Fibroblast of gingiva (primary cell): ENCODE results near the gene CPLANE2.
"Not testable (repeated sequence)": the region's sequence is repeated elsewhere in the genome, so short reads cannot be mapped to it uniquely, and the experiment has no call there.

ENCODE experiments used
- DNase-seq: peaks from one replicate; pipeline ENCODE4 v3.0.0-alpha.2; 2011; ENCODE audit warnings: low read depth

Gene CPLANE2

DNA sequence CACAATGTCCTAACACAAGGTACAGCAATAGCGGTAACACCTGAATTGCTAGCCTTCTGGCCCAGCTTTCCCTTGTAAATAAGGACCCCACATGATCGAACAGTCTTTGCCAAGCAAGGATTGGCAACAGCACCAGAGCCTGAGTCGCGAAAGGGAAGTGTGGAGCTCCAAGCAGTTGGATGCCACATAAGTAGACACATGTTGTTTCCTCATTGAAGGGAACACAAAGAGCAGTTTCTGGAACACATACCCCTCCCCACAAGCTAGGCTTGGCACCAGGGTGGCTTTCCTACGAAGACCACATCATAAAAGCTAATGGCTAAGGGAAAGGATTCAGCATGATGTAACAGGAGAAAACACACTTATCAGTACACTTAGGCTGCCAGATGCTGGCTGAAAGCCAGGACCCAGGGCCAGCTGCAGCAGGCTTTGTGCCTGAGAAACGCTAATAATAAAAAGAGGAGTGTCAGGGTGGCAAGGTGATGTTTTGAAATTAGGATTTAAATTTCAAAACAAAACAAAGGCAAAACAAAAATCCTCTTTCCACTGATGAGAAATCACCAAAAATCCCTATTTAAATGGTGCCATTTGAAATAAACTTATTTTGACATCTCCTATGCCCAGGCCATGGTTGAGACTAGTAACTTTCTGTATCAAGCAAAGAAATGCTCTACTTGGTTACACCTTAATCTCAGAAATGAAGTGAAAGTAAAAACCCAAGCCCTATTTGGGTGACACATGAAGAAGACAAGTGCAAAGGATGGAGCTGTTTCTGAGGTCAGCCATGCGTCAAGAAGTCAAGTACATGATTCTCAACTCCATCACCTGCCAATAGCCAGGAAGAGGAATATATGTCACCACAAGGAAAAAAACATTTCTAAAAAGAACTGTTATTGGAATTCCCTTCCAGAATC is 11.9 kb upstream of the CPLANE2 start:
- DNase-seq, result peak; percentile 46

GRCh38 chr1:16248007-16248436 is 11.0 kb upstream of the CPLANE2 start:
- no peak for DNase-seq

GRCh38 chr1:16247441-16247840 is 10.5 kb upstream of the CPLANE2 start:
- DNase-seq, result no peak

GRCh38 chr1:16246961-16247360 is 10.0 kb upstream of the CPLANE2 start:
- DNase-seq, result no peak

DNA sequence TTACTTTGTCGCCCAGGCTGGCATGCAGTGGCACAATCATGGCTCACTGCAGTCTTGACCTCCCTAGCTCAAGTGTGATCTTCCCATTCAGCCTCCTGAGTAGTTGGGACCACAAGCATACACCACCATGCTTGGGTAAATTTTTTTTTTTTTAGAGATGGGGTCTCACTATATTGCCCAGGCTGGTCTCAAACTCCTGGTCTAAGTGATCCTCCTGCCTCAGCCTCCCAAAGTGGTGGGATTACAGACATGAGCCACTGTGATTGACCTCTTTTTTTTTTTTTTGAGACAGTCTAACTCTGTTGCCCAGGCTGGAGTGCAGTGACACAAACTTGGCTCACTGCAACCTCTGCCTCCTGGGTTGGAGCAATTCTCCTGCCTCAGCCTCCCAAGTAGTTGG is 9.3 kb upstream of the CPLANE2 start:
- DNase-seq, result not testable (repeated sequence)

GRCh38 chr1:16245476-16246196 is 8.7 kb upstream of the CPLANE2 start:
- no peak for DNase-seq

GRCh38 chr1:16244650-16245285 is 7.8 kb upstream of the CPLANE2 start:
- DNase-seq, result no peak

DNA sequence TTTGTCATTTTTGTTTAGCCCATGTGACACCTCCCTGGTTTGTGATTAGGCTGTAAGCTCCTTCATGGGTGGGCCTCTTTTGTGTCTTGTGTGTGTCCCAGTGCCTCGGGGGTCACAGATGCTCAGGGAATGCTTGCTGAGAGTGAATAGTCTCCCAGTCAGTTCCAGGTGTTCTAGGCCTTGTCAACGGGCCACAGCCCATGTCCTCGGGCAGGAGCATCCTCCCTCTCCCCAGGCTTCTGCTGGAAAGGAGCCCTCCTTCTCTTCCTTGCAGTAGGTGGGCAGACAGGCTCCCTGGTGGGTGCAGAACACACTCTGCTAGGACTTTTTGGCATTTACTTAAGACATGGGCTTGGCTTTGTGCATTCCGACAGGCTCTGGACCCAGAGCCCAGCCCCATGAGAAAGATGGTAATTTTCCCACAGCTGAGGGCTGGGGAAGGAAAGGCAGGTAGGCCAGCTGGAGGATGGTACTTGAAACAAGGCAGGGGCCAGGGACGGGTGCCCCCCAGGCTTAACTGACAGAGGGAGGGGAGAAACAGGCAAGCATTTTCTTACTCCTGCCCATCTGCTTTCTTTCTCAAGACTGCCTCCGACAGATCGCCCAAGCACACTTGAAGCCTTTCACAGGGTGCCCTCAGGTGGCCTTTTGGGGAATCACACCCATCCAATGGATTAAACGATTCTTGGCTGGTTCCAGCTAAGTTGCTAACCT is 7.1 kb upstream of the CPLANE2 start:
- peak; percentile 74 for DNase-seq

GRCh38 chr1:16243215-16243610 is 6.2 kb upstream of the CPLANE2 start:
- DNase-seq, result no peak

DNA sequence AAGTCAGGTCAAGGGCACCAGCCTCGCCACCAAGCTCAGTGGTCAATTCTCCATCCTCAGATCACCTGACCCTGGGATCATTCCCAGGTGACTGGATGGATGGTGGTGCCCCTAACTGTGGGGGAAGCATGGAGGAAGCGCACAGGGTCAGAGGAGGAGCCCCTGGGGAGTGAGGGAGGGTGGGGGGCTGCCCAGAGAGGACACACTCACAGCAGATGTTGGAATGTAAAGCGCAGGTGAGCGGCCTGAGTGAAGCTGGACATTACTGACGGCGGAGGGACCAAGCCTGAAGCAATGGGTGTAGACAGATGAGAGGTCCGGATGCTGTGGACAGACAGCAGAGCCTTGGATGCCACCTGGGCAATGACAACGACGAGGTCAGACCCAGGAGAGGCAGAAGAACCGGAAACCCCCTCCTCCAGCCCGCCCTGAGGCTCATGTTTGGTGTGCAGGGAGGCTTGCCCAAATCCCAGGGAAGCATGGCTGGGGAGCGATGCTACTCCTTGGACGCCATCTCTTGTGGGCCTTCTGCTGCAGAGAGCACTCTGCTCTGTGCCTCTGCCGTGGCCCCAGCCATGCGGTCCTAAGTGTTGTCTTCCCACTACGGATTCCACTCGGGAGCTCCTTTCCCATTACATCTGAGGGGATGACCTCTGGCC is 5.7 kb upstream of the CPLANE2 start:
- no peak for DNase-seq

DNA sequence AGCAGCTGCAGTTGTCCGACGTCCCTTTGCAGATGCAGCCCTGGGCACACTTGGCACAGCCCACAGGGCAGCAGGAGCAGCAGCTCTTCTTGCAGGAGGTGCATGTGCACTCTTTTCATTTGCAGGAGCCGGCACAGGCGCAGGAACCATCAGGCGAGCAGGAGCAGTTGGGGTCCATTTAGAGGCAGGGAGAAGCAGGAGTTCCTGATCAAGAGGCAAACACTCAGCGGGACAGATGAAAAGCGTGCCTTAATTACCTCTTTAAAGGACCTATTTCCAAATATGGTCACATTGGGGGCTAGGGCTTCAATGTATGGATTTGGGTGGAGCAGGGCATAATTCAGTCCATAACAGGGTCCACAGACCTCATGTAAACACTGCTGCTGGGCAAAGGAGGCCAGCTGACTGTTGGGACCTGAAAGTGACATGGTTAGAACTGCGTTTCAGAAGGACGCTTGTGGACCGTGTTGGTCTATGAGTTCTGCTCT is 4.3 kb upstream of the CPLANE2 start:
- no peak for DNase-seq

- DNase-seq, result no peak
These were observed 3.0 kb upstream of the CPLANE2 start for GRCh38 chr1:16239972-16240491.

DNA sequence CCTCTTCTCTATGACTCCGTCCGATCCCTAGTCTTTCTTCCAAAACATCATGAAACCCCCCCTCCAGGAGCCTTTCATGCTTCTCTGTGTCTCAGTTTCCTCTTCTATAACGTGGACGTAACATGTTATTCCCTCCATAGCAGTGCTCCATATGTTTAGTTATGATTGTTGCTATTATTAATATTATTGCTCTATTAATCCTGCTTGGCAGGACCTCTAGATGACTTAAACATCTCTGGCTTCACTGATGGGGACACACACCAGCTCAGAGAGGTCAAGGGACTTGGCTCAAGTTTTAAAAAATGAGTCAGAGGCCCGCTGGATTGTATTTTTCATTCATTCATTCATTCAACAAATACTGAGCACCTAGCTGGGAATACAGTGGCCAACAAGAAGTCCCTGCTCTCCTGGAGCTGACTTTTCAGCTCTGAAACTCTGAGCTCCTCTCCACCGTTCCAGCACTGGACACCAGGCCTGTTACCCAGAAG is 404 bp upstream of the CPLANE2 start:
- peak; percentile 24 for DNase-seq

GRCh38 chr1:16235944-16236510 is 956 bp downstream of the CPLANE2 start:
- DNase-seq, result no peak

DNA sequence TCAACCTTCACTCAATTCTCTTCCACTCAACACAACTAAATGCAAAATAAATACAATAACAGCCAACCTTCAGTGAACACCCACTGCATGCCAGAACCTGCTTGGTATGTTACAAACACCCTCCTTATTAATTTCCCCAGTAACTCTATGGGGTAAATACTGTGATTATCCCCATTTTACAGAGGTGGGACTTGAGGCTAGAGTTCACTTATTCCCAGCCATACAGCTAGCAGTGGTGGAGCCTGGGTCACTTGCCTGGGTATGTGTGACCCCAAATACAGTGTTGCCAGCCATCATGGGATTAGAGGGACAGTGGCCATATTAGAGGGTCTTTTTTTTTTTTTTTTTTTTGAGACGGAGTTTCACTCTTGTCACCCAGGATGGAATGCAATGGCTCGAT is 1.6 kb downstream of the CPLANE2 start:
- DNase-seq, result no peak

DNA sequence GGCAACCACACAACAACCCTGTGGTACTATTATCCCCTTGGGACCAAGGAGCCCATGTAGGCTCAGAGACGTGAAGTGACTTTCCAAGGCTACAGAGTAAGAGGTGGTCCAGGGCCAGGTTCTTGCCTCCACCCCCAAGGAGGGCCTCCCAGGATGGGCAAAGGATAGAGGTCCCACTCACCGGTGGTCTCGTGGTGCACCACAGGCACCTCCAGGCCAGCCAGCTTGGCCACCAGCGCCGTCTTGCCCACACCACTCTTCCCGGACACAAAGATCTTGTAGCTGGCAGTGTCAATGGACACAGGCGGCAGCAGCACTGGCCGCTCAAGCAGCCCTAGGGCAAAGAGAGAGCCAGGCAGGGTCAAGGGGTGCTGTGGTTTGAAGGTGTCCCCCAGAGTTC is 3.6 kb downstream of the CPLANE2 start:
- no peak for DNase-seq

GRCh38 chr1:16232316-16232710 is 4.7 kb downstream of the CPLANE2 start:
- no peak for DNase-seq

DNA sequence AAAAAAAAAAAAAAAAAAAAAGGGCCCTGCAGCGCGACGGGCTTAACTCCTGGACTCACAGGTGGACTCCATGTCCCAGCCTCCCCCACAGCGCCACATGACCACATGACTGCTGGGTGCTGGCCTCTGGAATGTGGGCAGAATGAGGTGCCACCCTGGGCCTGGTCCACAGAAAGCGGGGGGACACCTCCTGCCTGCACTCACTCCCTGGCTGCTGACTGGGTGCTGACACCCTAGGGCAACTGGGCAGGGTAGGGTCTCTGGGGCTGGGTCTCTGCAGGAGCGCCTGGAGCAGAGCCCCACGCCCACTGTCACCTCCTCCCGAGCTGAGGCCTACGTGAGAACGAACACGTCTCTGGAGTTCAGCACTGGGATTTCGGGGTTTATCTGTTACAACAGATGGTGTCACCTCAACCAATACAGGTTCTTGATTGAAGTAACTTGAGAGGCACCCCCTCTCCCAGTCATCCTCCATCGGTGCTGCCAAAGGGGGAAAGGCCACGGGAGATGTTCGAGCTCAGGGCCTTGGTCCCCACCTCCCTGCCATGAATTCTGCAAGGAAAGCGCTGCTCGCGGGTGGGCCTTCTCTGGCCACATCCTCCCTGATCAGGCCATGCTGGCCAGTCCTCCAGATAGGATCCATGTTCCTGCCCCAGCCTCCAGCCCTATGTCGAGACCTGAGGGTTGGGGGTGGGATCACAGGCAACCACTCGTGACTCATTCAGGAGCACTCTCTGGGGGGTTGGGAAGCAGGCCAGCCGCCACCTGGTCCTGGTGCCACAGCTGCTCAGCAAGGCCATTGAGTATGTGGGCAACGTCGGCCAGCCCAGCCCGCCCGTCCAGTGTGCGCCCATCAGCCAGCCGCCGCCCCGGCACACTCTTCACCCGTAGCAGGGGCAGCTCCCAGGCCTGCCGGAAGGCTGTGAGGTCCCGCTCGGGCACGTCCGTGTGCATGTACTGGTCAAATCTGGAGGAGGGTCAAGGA is 5.4 kb downstream of the CPLANE2 start:
- no peak for DNase-seq

DNA sequence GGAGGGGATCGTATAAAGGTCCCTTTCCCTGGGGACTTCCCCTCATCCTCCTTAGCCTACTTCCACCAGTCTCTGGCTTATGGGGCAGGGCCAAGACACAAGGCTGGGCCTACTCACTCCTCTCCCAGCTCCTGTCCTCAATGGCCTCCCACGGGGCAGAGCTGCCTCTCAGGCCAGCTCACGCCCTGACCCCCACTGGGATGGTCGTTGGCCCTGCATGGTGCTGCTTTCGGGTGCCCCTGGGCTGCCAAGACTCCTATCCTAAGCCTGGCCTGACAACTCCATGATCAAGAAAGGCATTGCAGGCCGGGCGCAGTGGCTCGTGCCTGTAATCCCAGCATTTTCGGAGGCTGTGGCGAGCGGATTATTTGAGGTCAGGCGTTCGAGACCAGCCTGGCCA is 6.2 kb downstream of the CPLANE2 start:
- no peak for DNase-seq
